Measurements from ENCODE around the gene OPRM1.

The OPRM1 gene

GRCh38 chr6:154125421-154125820 lies 86.4 kb downstream of the OPRM1 start:
- Histone ChIP-seq H3K4me2 (peak overlapping the region in 6 of 11 experiments; percentile 14 to 65 (median 37); a peak in 7 of 22 replicates), H3K9ac (no peak overlapping the region), H3K4me3 (no peak overlapping the region), H3K27me3 (no peaks in the 10 kb centered on the region), H3K4me1 (peaks cover 0 to 50% (median 16%) of the 10 kb centered on the region in 10 experiments; a peak in 15 of 20 replicates), H3K36me3 (no peaks in the 10 kb centered on the region), H4K20me1 (no peaks in the 10 kb centered on the region), H3K27ac (peak overlapping the region in 7 of 11 experiments; percentile 11 to 70 (median 48); a peak in 9 of 22 replicates), H3K9me3 (replicated peaks in 1 of 11) (peaks cover 15 to 28% (median 22%) of the 10 kb centered on the region in 11 experiments)
- no peak for TF ChIP-seq Cebpa-rat (IDR thresholded peaks at IDR 0.05)

- Histone ChIP-seq H3K36me3 (no peaks in the 10 kb centered on the region), H3K27me3 (no peaks in the 10 kb centered on the region), H3K27ac (no peak overlapping the region), H3K4me3 (no peak overlapping the region), H3K9ac (no peak overlapping the region), H3K4me1 (peaks cover 0 to 48% (median 16%) of the 10 kb centered on the region in 10 experiments; a peak in 16 of 20 replicates), H4K20me1 (no peaks in the 10 kb centered on the region), H3K9me3 (replicated peaks in 1 of 11) (peaks cover 9 to 13% (median 11%) of the 10 kb centered on the region in 11 experiments), H3K4me2 (0 out of 22 replicates have a peak overlapping the region, but pooled peaks of 1 of the 11 experiments have one; percentile 77)
- no peak for TF ChIP-seq Cebpa-rat (IDR thresholded peaks at IDR 0.05)
Measured at GRCh38 chr6:154127657-154128056, 88.6 kb downstream of the OPRM1 start.

- no peaks in the 10 kb centered on the region for H4K20me1 ChIP-seq
- TF ChIP-seq Cebpa-rat (IDR thresholded peaks at IDR 0.05): no peak
- H3K9ac ChIP-seq: no peak overlapping the region
- no peak overlapping the region for H3K27ac ChIP-seq
- H3K27me3 ChIP-seq: no peaks in the 10 kb centered on the region
- H3K4me2 ChIP-seq: no peak overlapping the region
- no peak overlapping the region for H3K4me3 ChIP-seq
- peaks cover 0 to 9% (median 0%) of the 10 kb centered on the region in 11 experiments; a peak in 3 of 22 replicates for H3K9me3 ChIP-seq (replicated peaks in 1 of 11)
- H3K4me1 ChIP-seq: peaks cover 0 to 18% (median 2%) of the 10 kb centered on the region in 10 experiments; a peak in 10 of 20 replicates
- no peaks in the 10 kb centered on the region for H3K36me3 ChIP-seq
Measured at GRCh38 chr6:154134471-154135147, 95.6 kb downstream of the OPRM1 start.

DNA sequence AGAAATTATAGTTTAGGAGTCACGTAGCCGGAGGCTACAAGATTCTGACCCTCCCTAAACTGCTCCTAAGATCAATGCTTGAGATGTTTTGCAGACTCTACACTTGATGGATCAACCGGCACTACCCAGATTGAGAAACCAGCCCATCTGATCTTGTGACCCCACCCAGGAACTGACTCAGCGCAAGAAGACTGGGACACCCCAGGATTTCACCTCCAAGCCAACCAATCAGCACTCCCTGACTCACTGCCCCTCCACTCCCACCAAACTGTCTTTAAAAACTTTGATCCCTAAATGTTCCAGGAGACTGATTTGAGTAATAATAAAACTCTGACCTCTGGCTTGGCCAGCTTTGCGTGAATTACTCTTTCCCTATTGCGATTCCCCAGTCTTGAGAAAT lies 99.8 kb downstream of the OPRM1 start:
- Histone ChIP-seq H3K9me3 (replicated peaks in 1 of 11) (peaks cover 0 to 9% (median 0%) of the 10 kb centered on the region in 11 experiments; a peak in 3 of 22 replicates), H3K36me3 (no peaks in the 10 kb centered on the region), H4K20me1 (no peaks in the 10 kb centered on the region), H3K4me3 (no peak overlapping the region), H3K9ac (peak overlapping the region in 2 of 11 experiments; percentile 55 to 60; a peak in 2 of 22 replicates), H3K27me3 (no peaks in the 10 kb centered on the region), H3K4me1 (peaks cover 0 to 37% (median 6%) of the 10 kb centered on the region in 10 experiments; a peak in 9 of 20 replicates), H3K4me2 (peak overlapping the region in 5 of 11 experiments; percentile 9 to 77 (median 62); a peak in 9 of 22 replicates), H3K27ac (peak overlapping the region in 4 of 11 experiments; percentile 65 to 83 (median 75); a peak in 7 of 22 replicates)
- no peak for TF ChIP-seq Cebpa-rat (IDR thresholded peaks at IDR 0.05)

- Histone ChIP-seq H3K9me3 (replicated peaks in 1 of 11) (peaks cover 0 to 9% (median 0%) of the 10 kb centered on the region in 11 experiments; a peak in 3 of 22 replicates), H3K4me1 (peaks cover 0 to 37% (median 6%) of the 10 kb centered on the region in 10 experiments; a peak in 9 of 20 replicates), H3K4me2 (peak overlapping the region in 5 of 11 experiments; percentile 29 to 77 (median 62); a peak in 10 of 22 replicates), H3K27ac (peak overlapping the region in 5 of 11 experiments; percentile 11 to 83 (median 71); a peak in 10 of 22 replicates), H3K9ac (peak overlapping the region in 3 of 11 experiments; percentile 22 to 60 (median 55); a peak in 5 of 22 replicates), H4K20me1 (no peaks in the 10 kb centered on the region), H3K36me3 (no peaks in the 10 kb centered on the region), H3K4me3 (no peak overlapping the region), H3K27me3 (no peaks in the 10 kb centered on the region)
- no peak for TF ChIP-seq Cebpa-rat (IDR thresholded peaks at IDR 0.05)
Measured at GRCh38 chr6:154139892-154140291, 100.9 kb downstream of the OPRM1 start.

GRCh38 chr6:154140743-154141142 lies 101.7 kb downstream of the OPRM1 start:
- Histone ChIP-seq H4K20me1 (no peaks in the 10 kb centered on the region), H3K27me3 (no peaks in the 10 kb centered on the region), H3K4me2 (peak overlapping the region in 5 of 11 experiments; percentile 29 to 77 (median 60); a peak in 9 of 22 replicates), H3K4me1 (peaks cover 0 to 37% (median 6%) of the 10 kb centered on the region in 10 experiments; a peak in 9 of 20 replicates), H3K36me3 (no peaks in the 10 kb centered on the region), H3K9me3 (replicated peaks in 1 of 11) (peaks cover 0 to 9% (median 0%) of the 10 kb centered on the region in 11 experiments; a peak in 3 of 22 replicates), H3K27ac (peak overlapping the region in 3 of 11 experiments; percentile 71 to 83 (median 79); a peak in 6 of 22 replicates), H3K9ac (peak overlapping the region in 2 of 11 experiments; percentile 55 to 60; a peak in 3 of 22 replicates), H3K4me3 (no peak overlapping the region)
- TF ChIP-seq Cebpa-rat (IDR thresholded peaks at IDR 0.05): no peak

DNA sequence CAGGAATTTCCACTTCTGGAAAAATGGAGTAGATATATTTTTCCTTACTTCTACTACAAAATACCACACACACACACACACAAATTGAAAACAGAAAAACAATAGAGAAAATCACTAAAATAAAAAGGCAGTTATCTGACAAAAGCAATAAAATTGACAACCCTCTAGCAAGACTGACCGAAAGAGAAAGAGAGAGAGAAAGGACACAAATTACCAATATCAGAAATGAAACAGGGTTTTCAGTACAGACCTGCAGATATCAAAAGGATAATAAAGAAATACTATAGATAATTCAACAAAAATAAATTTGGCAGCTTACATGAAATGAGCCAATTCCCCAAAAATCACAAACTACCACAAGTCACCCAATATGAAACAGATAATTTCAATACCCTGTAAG lies 104.7 kb downstream of the OPRM1 start:
- Histone ChIP-seq H3K4me1 (peaks cover 0 to 28% (median 6%) of the 10 kb centered on the region in 10 experiments; a peak in 9 of 20 replicates), H3K27ac (no peak overlapping the region), H3K27me3 (no peaks in the 10 kb centered on the region), H3K9me3 (replicated peaks in 1 of 11) (peaks cover 0 to 17% (median 0%) of the 10 kb centered on the region in 11 experiments; a peak in 9 of 22 replicates), H3K36me3 (no peaks in the 10 kb centered on the region), H4K20me1 (no peaks in the 10 kb centered on the region), H3K4me2 (no peak overlapping the region), H3K4me3 (no peak overlapping the region), H3K9ac (no peak overlapping the region)
- TF ChIP-seq Cebpa-rat (IDR thresholded peaks at IDR 0.05): no peak

GRCh38 chr6:154154389-154154967 lies 115.4 kb downstream of the OPRM1 start:
- H3K4me3 ChIP-seq: no peak overlapping the region
- 0 out of 22 replicates have a peak, but pooled peaks cover 0 to 6% (median 0%) of the 10 kb centered on the region in 11 experiments for H4K20me1 ChIP-seq
- peak overlapping the region in 3 of 11 experiments; percentile 17 to 45 (median 23); a peak in 4 of 22 replicates for H3K4me2 ChIP-seq
- no peak overlapping the region for H3K9ac ChIP-seq
- peaks cover 31 to 57% (median 48%) of the 10 kb centered on the region in 10 experiments for H3K4me1 ChIP-seq
- H3K27me3 ChIP-seq: no peaks in the 10 kb centered on the region
- H3K9me3 ChIP-seq (replicated peaks in 1 of 11): peaks cover 0 to 15% (median 7%) of the 10 kb centered on the region in 11 experiments; a peak in 13 of 22 replicates
- no peak for TF ChIP-seq Cebpa-rat (IDR thresholded peaks at IDR 0.05)
- H3K36me3 ChIP-seq: peaks cover 0 to 46% (median 19%) of the 10 kb centered on the region in 11 experiments; a peak in 17 of 22 replicates
- peak overlapping the region in 9 of 11 experiments; percentile 4 to 73 (median 60); a peak in 13 of 22 replicates for H3K27ac ChIP-seq
